Upper lobe of right lung (tissue), 1 donor: ENCODE data around the gene CTSD. TPM values are rescaled to one million over a fixed set of nuclear protein-coding genes. Genes with fewer than 3 reads are reported as not detected.

Experiments
- ATAC-seq: fragments of 200-7000 bp; cut with Tn5 transposase; one replicate; pipeline ENCODE4 v1.9.1; 2020; ENCODE audit warnings: mild to moderate bottlenecking, moderate library complexity
- DNase-seq: peaks from one replicate; pipeline ENCODE4 v3.0.0-alpha.2; 2020
- H3K27ac ChIP-seq: fragments of 200-600 bp; one replicate; pipeline ENCODE4 v1.8.0; 2022
- H3K27me3 ChIP-seq: fragments of 200-600 bp; one replicate; pipeline ENCODE4 v1.8.0; 2022; ENCODE audit warnings: mild to moderate bottlenecking
- H3K36me3 ChIP-seq: fragments of 200-600 bp; one replicate; pipeline ENCODE4 v1.8.0; 2022
- H3K4me1 ChIP-seq: fragments of 200-600 bp; one replicate; pipeline ENCODE4 v1.8.0; 2022
- H3K4me3 ChIP-seq: fragments of 200-600 bp; one replicate; pipeline ENCODE4 v1.8.0; 2022; ENCODE audit warnings: mild to moderate bottlenecking
- H3K9me3 ChIP-seq: fragments of 200-600 bp; one replicate; pipeline ENCODE4 v1.8.0; 2022
- CTCF ChIP-seq: fragments of 200-600 bp; IDR thresholded peaks from one replicate; pipeline ENCODE4 v1.8.0; 2022; ENCODE audit warnings: antibody characterized with exemption
- intact Hi-C: fragments of 100-400 bp; cut with DNase I; formaldehyde crosslinking; loops from one replicate; pipeline ENCODE4 v1.11.0; 2022
- total RNA-seq: library from RNA; stranded (reverse); fragmentation: NEBNext Ultra II Directional; extraction: Animal tissue kit (Norgen Biotek cat#: 25700); gene quantifications from one replicate; pipeline ENCODE4 v1.2.1, GENCODE V29; 2021
- donor health status: DM: no; HTN: yes; CAD: no; lungs with severe emphysema.

CTSD gene
- total RNA-seq, 1 donor from 2014 or later = 2,038 TPM

GRCh38 chr11:1754376-1755150, 9.2 kb downstream of the CTSD start:
- ATAC-seq = no peak
- H3K27ac ChIP-seq = no peak overlapping the region
- H3K4me1 ChIP-seq = peaks cover 28% of the 10 kb centered on the region

GRCh38 chr11:1753929-1754305, 9.8 kb downstream of the CTSD start:
- H3K27ac ChIP-seq = no peak overlapping the region
- no peak overlapping the region for H3K4me3 ChIP-seq
- intact Hi-C loops = no loop called here
- no peak for TF ChIP-seq CTCF
- peaks cover 2% of the 10 kb centered on the region for H3K27me3 ChIP-seq
- no peaks in the 10 kb centered on the region for H3K9me3 ChIP-seq
- peaks cover 65% of the 10 kb centered on the region for H3K36me3 ChIP-seq
- DNase-seq (peak; percentile 55), ATAC-seq (no peak)
- H3K4me1 ChIP-seq = peaks cover 23% of the 10 kb centered on the region

More at GRCh38 chr11:1754376-1755150, 9.2 kb downstream of the CTSD start:
- Histone ChIP-seq H3K9me3 (no peaks in the 10 kb centered on the region), H3K36me3 (peaks cover 72% of the 10 kb centered on the region), H3K4me3 (no peak overlapping the region), H3K27me3 (no peaks in the 10 kb centered on the region)
- DNase-seq = peak; percentile 53
- no peak for TF ChIP-seq CTCF
- intact Hi-C loops = no loop called here

GRCh38 chr11:1753229-1753928, 10.3 kb downstream of the CTSD start:
- no peaks in the 10 kb centered on the region for H3K9me3 ChIP-seq
- H3K4me1 ChIP-seq = peaks cover 23% of the 10 kb centered on the region
- H3K36me3 ChIP-seq = peaks cover 60% of the 10 kb centered on the region
- H3K27ac ChIP-seq = no peak overlapping the region
- H3K27me3 ChIP-seq = peaks cover 8% of the 10 kb centered on the region
- no peak overlapping the region for H3K4me3 ChIP-seq
- peak; percentile 53 for DNase-seq
- intact Hi-C loops = no loop called here
- ATAC-seq = no peak
- TF ChIP-seq CTCF = no peak

GRCh38 chr11:1752907-1753228, 10.9 kb downstream of the CTSD start:
- Histone ChIP-seq H3K27ac (no peak overlapping the region), H3K36me3 (peaks cover 55% of the 10 kb centered on the region), H3K4me3 (no peak overlapping the region), H3K9me3 (no peaks in the 10 kb centered on the region), H3K4me1 (peaks cover 23% of the 10 kb centered on the region), H3K27me3 (peaks cover 8% of the 10 kb centered on the region)
- no peak for TF ChIP-seq CTCF
- intact Hi-C loops = no loop called here
- no peak for DNase-seq
- ATAC-seq = no peak

GRCh38 chr11:1751999-1752906, 11.5 kb downstream of the CTSD start:
- H3K27me3 ChIP-seq = peaks cover 8% of the 10 kb centered on the region
- peaks cover 20% of the 10 kb centered on the region for H3K4me1 ChIP-seq
- no peak overlapping the region for H3K27ac ChIP-seq
- no peak for TF ChIP-seq CTCF
- intact Hi-C loops = no loop called here
- peaks cover 48% of the 10 kb centered on the region for H3K36me3 ChIP-seq
- no peak for ATAC-seq
- no peak overlapping the region for H3K4me3 ChIP-seq
- peak; percentile 63 for DNase-seq
- no peaks in the 10 kb centered on the region for H3K9me3 ChIP-seq
